ENCODE data around the gene GAS2L1. TPM values are rescaled to one million over a fixed set of nuclear protein-coding genes. Genes with fewer than 3 reads are reported as not detected.
A peak's percentile ranks its signal among the peaks of the same experiment; 100 is the strongest.

GAS2L1 gene
- polyA plus RNA-seq, 1 donor: 9.6 TPM

DNA sequence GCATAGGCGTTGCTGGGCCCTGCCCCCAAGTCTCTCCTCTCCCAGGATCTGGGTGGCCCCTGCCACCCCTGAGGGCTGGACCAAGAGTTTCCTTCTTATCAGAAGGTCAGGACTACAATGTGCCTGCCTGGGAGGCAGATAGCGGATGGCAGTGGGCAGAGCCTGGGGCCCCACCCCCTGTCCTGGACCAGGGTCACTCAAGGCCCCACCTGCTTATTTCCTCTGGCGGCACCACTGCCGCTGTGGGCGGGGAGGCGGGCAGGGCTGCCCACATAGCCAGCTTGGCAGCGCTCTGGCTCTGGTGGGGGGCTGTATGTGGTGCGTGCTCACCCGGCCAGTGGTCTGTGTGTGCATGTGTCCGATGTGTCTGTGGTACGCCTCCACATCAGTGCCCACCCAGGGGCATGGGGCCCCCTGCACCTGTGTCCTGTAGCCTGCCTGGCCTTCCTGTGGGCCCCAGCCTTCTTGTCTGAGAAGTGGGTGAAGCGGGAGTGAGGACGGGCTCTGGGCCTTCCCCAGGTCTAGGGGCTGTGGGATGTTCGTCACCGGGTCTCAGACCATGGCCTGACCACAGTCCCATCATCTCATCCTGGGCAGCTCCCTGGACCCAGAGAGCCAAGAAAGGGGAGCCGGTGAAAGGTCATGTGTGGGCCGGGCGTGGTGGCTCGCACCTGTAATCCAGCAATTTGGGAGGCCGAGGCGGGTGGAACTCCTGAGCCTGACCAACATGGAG is 3.0 kb downstream of the GAS2L1 start:
- DNase-seq (ENCODE audit: low read depth): no peak

DNA sequence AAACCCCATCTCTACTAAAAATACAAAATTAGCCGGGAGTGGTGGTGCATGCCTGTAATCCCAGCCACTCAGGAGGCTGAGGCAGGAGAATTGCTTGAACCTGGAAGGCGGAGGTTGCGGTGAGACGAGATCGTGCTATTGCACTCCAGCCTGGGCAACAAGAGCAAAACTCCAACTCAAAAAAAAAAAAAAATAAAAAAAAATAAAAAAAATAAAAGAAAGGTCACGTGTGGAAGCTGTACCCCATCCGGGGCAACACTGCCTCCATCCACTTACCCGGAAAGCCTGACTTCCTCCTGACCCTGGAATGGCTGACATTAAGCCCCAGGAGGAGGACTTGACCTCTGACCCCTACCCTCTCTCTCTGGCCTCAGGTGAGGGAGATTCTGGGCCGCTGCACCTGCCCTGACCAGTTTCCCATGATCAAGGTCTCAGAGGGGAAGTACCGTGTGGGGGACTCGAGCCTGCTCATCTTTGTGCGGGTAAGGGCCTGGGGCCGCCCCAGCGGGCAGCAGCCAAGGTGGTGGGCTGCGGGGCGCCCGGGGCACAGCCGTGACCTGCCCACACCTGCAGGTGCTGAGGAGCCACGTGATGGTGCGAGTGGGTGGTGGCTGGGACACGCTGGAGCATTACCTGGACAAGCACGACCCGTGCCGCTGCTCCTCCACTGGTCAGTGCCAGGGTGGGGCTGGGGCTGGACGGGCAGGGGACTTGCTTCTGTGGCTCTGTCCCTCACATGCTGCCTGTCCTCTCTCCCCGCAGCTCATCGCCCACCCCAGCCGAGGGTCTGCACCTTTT is 3.8 kb downstream of the GAS2L1 start:
- DNase-seq (ENCODE audit: low read depth): no peak

- DNase-seq (ENCODE audit: low read depth): peak; percentile 91
Measured at GRCh38 chr22:29310863-29311339, 4.5 kb downstream of the GAS2L1 start.

- DNase-seq (ENCODE audit: low read depth): no peak
Measured at GRCh38 chr22:29311464-29312217, 5.2 kb downstream of the GAS2L1 start.

DNA sequence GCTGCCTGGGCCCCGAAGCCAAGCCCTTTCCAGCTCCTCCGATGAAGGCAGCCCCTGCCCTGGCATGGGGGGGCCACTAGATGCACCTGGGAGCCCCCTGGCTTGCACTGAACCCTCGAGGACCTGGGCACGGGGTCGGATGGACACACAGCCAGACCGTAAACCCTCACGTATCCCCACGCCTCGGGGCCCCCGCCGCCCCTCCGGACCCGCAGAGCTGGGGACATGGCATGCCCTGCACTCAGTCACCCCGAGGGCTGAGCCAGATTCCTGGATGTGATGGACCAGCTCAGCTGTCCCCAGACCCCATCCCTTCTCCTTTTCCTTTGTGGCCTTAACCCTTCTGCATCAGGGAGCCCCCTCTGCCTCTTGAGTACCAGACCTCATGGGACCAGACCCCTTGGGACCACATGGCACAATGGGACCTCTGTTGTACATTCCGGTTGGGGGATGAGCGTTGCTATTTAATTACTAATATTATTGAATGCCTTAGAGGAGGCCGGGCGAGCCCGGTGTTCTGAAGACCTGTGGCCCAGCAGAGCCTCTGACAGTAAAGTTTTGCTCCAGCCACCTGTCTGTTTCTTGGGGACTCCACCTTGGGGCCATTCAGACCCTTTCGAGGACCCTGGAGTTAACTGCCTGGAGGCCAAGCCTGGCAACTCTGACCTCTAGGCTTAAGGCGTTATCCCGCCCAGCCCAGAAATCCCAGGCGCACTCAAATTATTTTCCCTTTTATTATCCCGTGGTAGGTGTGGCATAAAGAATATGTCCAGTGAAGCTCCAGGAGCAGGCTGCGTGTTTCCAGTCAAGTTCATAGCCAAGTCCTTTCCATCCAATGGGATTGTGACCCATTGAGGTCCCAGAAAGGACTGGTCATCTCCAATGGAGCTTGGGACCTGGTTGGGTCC is 6.0 kb downstream of the GAS2L1 start:
- DNase-seq (ENCODE audit: low read depth): no peak

DNA sequence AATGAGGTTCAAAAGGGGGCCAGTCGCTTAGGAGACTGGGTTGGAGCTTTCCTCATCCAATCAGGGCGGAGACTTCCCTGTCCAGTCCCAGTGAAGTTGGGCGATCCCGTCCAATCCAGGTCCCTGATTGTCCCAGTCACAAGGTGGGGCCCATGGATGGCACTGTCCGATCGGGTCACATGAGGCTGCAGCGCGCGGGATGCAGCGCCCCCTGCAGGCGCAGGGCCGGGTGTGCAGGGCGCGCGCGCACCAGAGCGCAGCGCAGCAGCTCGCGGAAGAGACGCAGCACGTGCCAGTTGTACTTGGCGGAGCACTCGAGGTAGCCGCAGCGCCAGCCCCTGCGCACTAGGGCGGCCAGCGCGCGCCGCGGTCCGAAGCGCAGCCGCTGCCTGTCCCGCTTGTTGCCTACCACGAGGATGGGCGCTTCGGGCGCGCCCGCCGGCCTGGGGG is 6.7 kb downstream of the GAS2L1 start:
- no peak for DNase-seq (ENCODE audit: low read depth)

GRCh38 chr22:29313576-29314466 is 7.4 kb downstream of the GAS2L1 start:
- no peak for DNase-seq (ENCODE audit: low read depth)

DNA sequence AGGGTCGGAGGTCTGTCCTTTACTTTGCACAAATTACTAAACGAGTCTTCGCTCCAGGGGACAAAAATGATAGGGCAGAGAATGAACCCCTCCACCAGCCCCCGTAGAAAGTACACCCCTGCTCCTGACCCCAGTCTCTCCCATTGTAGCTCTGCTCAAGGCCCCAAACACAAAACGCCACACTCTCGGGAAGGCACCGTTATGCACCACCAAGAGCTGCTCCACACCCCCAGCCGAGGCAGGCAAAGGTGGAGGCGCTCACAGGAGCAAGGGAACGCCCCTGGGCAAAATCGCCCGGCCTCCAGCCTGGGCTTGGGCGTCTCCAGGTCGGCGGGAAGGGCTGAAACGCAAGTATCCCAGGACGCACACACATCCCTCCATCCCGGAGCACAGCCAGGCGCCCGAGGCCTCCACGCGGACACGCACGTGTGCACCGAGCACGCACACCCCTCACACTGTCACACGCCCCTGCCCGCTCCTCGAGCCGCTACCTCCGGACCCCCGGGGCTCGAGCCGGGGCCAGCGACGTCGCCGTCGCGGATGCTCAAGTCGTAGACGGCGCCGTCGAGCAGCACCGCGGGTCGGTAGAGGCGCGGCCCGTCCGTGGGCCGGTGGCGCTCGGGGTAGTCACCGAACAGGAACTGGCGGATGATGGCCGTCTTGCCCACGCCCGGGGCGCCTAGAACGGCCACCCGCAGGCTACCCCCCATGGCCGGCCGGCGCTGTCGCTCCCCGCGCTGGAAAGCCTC is 8.3 kb downstream of the GAS2L1 start:
- DNase-seq (ENCODE audit: low read depth): no peak

- no peak for DNase-seq (ENCODE audit: low read depth)
Measured at GRCh38 chr22:29315286-29316140, 9.1 kb downstream of the GAS2L1 start, which contains the start of gene RASL10A. Gene RASL10A, minus strand, starts transcription at chr22:29315697. Its CDS starts 451 bp downstream, at chr22:29315246.

DNA sequence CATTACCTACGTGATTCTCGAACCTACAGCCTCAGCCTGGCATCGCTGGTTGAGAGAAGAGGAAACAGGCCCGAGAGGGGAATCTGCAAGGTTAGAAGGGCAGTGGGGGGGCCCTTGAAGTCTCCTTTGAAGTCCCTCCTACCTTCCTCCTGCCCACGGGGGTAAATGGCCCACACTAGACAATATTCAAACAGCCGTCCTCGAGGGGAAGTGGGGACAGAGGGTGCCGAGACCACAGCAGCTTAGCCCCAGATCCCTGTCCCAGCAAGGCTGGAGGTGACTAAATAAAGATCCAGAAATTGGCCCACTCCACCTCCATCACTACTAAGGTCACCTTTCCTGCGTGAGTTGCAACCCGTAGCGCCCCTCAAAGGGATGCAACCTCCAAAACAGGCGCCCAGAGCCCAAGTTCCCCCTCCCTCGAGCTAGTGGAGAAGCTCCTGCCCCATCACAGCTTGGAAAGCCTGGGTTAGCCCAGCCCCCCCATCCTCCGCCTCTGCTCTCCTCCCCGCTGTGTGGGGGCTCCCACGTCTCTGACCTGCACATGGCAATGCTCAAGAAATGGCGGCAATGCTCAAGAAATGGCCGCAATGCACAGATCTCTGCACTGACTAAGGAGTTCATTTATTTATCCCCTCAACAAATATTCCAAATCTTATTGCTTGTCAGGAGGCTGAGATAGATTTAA is 9.8 kb downstream of the GAS2L1 start:
- DNase-seq (ENCODE audit: low read depth): no peak

DNA sequence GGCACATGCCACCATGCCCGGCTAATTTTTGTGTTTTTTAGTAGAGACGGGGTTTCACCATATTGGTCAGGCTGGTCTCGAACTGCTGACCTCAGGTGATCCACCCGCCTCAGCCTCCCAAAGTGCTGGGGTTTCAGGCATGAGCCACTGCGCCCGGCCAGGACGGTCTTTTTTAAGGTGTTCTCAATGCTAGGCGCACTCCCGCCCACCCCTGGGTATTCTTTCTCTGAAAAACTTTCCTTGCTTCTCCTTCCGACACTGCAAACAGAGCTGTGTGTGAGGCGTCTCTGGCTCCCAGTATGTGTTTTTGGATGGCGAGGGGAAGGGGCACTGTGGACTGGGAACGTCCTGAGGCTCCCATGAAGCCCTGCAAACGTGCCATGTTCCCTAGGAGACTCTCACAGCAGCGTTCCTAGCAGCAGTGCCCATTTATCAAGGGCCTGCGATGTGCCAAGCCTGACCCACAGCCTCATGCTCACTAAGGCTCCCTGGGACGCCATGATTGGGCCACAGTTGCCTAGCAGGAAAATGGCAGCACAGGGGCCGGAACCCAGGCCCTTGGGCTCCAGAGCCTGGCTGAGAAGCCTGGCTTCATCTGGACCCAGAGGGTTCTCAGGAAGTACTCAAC is 11.5 kb downstream of the GAS2L1 start:
- DNase-seq (ENCODE audit: low read depth): no peak

- no peak for DNase-seq (ENCODE audit: low read depth)
Measured at GRCh38 chr22:29319072-29319471, 12.6 kb downstream of the GAS2L1 start.

DNA sequence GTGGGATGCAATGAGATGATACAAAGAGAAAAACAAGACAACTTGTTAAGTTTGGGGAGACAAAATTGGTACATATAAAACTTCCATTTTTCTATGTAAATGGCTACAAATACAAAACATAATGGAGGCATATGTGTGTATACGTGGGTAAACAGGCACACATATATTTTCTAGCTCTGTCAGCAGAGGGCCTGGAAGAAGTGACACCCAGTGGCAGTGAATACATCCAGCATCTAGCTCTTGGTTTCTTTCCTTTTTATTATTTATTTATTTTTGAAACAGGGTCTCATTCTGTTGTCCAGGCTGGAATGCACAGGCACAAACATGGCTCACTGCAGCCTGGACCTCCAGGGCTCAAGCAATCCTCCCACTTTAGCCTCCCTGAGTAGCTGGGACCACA is 14.1 kb downstream of the GAS2L1 start:
- no peak for DNase-seq (ENCODE audit: low read depth)

DNA sequence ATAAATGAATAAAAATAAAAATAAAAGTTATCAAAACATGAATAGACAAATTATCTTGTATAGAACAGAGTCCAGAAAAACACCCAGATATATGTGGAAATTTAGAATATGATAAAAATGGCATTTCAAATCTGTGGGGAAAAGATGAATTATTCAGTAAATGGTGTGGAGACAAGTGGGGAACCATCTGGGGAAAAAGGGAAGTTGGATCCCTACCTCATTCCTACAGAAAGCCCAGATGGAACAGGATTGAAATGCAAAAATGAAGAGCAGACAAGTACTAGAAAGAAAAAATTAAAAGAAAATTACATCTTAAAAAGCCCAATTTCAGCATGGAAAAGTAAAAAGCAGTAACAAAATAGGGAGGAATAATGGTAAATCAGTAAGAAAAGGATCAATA is 17.2 kb downstream of the GAS2L1 start:
- no peak for DNase-seq (ENCODE audit: low read depth)

- DNase-seq (ENCODE audit: low read depth): no peak
Measured at GRCh38 chr22:29325356-29325755, 18.9 kb downstream of the GAS2L1 start.

DNA sequence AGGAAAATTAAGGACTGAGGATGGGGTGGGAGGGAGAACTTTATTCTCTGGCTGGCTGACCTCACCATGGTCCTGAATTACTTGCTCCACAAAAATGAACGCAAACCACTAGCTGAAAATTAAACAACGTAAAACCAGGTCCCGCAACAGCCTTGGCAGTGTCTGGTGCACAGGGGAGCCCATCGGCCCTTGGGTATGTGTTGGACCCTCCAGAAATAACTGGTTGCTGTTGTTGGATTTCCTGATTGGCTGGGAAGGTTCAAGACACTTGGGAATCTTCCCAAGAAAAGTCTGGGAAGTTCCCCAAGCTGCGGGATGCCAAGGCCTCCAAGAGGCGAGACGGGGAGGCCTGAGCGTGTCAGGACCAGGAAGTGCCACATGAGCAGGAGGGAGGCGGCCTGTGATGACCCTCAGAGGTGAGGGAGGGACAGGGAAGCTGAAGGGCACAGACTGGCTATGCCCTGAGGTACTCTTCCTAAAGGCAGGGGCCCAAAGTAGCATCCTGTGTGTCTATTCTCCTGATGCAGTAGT is 19.4 kb downstream of the GAS2L1 start:
- no peak for DNase-seq (ENCODE audit: low read depth)

DNA sequence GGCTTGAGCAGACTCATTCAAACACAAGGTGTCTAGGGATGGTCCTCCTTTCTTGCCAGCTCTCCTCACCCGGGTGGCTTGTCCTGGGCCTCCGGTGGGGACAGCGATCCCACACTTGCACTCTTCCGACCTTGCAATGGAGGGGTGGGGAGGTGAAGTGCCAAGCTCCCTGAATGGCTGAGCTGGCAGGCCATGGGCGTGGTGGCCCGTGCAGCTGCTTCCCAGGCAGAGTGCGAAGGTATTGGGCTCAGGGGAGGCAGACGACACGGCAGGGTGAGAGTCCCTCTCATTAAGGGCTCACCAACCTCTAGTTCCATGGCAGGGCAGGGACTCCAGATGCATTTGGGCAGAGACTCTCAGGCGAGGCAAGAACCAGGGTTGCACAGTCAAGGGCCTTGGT is 20.0 kb downstream of the GAS2L1 start:
- no peak for DNase-seq (ENCODE audit: low read depth)
